Lung (tissue), 12 donors: ENCODE measurements around the gene FHIP1B. TPM values are rescaled to one million over a fixed set of nuclear protein-coding genes. Genes with fewer than 3 reads are reported as not detected.
A peak's percentile ranks its signal among the peaks of the same experiment; 100 is the strongest.

Experiments
- ATAC-seq: fragments of 200-7000 bp; cut with Tn5 transposase; one replicate; pipeline ENCODE4 v1.9.1; 2020; ENCODE audit warnings: moderate number of reproducible peaks; ENCODE audit not compliant: insufficient read depth, low FRiP score
- DNase-seq, 3 donors: peaks; one replicate each; pipeline ENCODE4 v3.0.0-alpha.2; 2013 to 2017
- H3K27ac ChIP-seq, 2 donors: one replicate each; pipeline ENCODE4 v1.5.1; 2013; ENCODE audit warnings: mild to moderate bottlenecking in 2 of 2, moderate library complexity in 2 of 2, control low read depth in 1 of 2, inconsistent platforms in 1 of 2, low read depth in 1 of 2, low read length in 1 of 2
- H3K27me3 ChIP-seq, 3 donors: one replicate each; pipeline ENCODE4 v1.5.1; 2013; ENCODE audit warnings: low read length in 2 of 3; ENCODE audit not compliant: control insufficient read depth in 3 of 3, insufficient read depth in 3 of 3
- H3K36me3 ChIP-seq, 4 donors: one replicate each; pipeline ENCODE4 v1.5.1; 2013; ENCODE audit warnings: low read length in 4 of 4, mild to moderate bottlenecking in 1 of 4, moderate library complexity in 1 of 4; ENCODE audit not compliant: control insufficient read depth in 4 of 4, insufficient read depth in 4 of 4
- H3K4me1 ChIP-seq, 5 donors: one replicate each; pipeline ENCODE4 v1.5.1; 2013; ENCODE audit warnings: low read length in 5 of 5, mild to moderate bottlenecking in 2 of 5, moderate library complexity in 1 of 5; ENCODE audit not compliant: control insufficient read depth in 5 of 5, insufficient read depth in 5 of 5
- H3K4me3 ChIP-seq: one replicate; pipeline ENCODE4 v1.5.1; 2013; ENCODE audit warnings: mild to moderate bottlenecking, control low read depth, moderate library complexity
- H3K9ac ChIP-seq, 2 donors: one replicate each; pipeline ENCODE4 v1.5.1; 2013; ENCODE audit warnings: low read length in 2 of 2, control low read depth in 1 of 2; ENCODE audit not compliant: insufficient read depth in 1 of 2
- H3K9me3 ChIP-seq, 4 donors: one replicate each; pipeline ENCODE4 v1.5.1; 2013; ENCODE audit warnings: low read length in 3 of 4, mild to moderate bottlenecking in 1 of 4, moderate library complexity in 1 of 4; ENCODE audit not compliant: control insufficient read depth in 4 of 4, insufficient read depth in 3 of 4
- WGBS, 2 donors: extraction: QIAGEN DNeasy Blood & Tissue Kit; methylation state at CpG; one replicate each; pipeline ENCODE4 v1.1.7; 2013; 5-methylcytosine and 5-hydroxymethylcytosine counted together
- polyA plus RNA-seq, 2 donors: library from polyadenylated mRNA; stranded (reverse); fragments of 200-250 nt; gene quantifications; one replicate each; pipeline ENCODE4 v1.2.1, GENCODE V29; 2013
- total RNA-seq, 2 donors: library from RNA; depleted of rRNA in 1 of 2; stranded (reverse); fragments of >200 nt in 1 of 2; gene quantifications; one replicate each; pipeline ENCODE4 v1.2.1, GENCODE V29; 2014 to 2021
- TF ChIP-seq, protein P1 (sequence below): IDR thresholded peaks from 2 replicates; pipeline ENCODE4 v1.5.1; 2012; ENCODE audit warnings: mild to moderate bottlenecking; ENCODE audit errors: control extremely low read depth, extremely low read depth
- donor health status: control.
- donor health status: control.
- donor health status: Bipolar disorder and iron deficiency.
- donor health status: healthy.
- donor health status: DM: yes; HTN: yes; CAD: no.

Gene FHIP1B
- total and polyA plus RNA-seq, 4 donors = 40.9 to 43.4 (median 41.8) TPM

DNA sequence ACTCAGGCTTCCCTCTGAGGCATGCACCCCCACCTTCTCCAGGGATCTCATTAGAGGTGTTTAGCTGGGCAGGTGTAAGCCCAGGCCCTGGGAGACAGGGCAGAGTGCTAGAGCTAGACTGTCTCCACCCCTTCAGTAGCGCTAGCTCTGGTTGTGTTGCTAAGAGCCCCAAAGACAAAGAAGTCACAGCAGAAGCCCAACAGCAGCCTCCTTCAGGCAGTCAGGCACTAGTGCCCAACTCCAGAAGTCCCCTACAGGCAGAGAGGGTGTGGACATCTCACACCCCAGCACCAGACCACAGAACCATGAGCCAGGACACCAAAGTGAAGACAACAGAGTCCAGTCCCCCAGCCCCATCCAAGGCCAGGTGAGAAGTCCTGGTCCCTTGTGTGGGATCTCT lies 4.5 kb upstream of the FHIP1B start, which contains the start of gene CNGA4:
Gene CNGA4 (plus strand): TSS at position 188 of the 400 bp plus-strand sequence. CDS start 118 bp downstream, at position 306.
- no peaks in the 10 kb centered on the region for H3K9me3 ChIP-seq
- ATAC-seq (no peak), DNase-seq (no peak)

DNA sequence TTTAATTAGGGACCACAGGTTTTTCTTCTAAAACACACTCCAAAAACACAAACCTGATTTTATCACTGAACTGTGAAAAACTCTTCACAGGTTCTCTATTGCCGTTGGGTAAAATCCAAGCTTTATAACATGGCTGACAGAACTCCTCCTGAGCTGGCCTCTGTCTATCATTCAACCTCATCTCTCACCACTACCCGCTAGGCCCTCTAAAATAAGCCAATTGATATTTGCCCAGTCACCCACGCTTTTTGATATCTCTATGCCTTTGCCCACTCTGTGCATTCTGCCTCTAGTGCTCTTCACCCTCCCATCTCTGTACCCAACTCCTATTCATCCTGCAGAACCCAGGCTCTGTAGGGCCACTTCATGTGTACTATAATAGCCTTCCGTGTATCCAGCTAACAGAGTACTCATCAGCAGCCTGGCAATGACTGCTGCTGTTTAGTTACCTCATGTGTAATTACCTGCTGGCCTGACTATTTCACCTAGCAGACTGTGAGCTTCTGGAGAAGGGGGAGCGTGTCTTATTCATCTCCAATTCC lies 3.4 kb upstream of the FHIP1B start:
- no peaks in the 10 kb centered on the region for H3K36me3 ChIP-seq
- TF ChIP-seq, protein P1, sequence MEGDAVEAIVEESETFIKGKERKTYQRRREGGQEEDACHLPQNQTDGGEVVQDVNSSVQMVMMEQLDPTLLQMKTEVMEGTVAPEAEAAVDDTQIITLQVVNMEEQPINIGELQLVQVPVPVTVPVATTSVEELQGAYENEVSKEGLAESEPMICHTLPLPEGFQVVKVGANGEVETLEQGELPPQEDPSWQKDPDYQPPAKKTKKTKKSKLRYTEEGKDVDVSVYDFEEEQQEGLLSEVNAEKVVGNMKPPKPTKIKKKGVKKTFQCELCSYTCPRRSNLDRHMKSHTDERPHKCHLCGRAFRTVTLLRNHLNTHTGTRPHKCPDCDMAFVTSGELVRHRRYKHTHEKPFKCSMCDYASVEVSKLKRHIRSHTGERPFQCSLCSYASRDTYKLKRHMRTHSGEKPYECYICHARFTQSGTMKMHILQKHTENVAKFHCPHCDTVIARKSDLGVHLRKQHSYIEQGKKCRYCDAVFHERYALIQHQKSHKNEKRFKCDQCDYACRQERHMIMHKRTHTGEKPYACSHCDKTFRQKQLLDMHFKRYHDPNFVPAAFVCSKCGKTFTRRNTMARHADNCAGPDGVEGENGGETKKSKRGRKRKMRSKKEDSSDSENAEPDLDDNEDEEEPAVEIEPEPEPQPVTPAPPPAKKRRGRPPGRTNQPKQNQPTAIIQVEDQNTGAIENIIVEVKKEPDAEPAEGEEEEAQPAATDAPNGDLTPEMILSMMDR = no peak
- no peak overlapping the region for H3K9ac ChIP-seq
- no peak for ATAC-seq
- H3K27ac ChIP-seq = no peak overlapping the region
- no peaks in the 10 kb centered on the region for H3K9me3 ChIP-seq
- 90 to 91% methylated on average over 5 of the region's 5 CpGs for WGBS, 2 donors
- DNase-seq = no peak
- H3K4me1 ChIP-seq = peaks cover 0 to 10% (median 6%) of the 10 kb centered on the region in 5 donors
- H3K27me3 ChIP-seq = no peaks in the 10 kb centered on the region
- no peak overlapping the region for H3K4me3 ChIP-seq

More for the DNA sequence above, 4.5 kb upstream of the FHIP1B start, which contains the start of gene CNGA4:
- no peak within 1 kb of the TSS for H3K27ac ChIP-seq
- no peak within 1 kb of the TSS for H3K9ac ChIP-seq
- 93 to 96% methylated on average over 1 of the region's 1 CpG for WGBS, 2 donors
- no peaks in the 10 kb centered on the region for H3K27me3 ChIP-seq
- no peak within 1 kb of the TSS for H3K4me3 ChIP-seq
- TF ChIP-seq, protein P1 = no peak
- no peaks in the 10 kb centered on the region for H3K36me3 ChIP-seq
- peaks cover 0 to 5% (median under 1%) of the 10 kb centered on the region in 5 donors for H3K4me1 ChIP-seq

DNA sequence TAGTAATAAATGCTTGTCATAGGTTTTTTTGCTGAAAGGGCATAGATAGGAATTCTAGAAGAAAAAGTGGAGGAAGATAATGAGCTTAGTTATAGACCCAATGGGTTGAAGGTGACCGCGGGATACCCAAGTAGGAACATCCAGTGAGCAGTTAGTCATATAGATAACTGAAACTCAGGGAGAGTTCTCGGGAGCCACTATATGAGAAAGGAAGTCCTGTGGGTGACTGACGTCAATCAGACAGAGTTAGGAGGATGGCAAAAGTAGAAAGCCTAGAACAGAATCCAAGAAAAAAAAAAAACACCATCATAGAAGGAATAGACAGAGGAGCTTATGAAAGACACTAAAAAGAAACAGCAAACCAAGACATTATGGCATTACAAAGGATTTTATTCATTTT lies 2.8 kb upstream of the FHIP1B start:
- Histone ChIP-seq H3K27me3 (no peaks in the 10 kb centered on the region), H3K27ac (no peak overlapping the region), H3K4me1 (peaks cover 0 to 10% (median 6%) of the 10 kb centered on the region in 5 donors), H3K9ac (no peak overlapping the region), H3K9me3 (no peaks in the 10 kb centered on the region), H3K36me3 (no peaks in the 10 kb centered on the region), H3K4me3 (no peak overlapping the region)
- whole genome bisulfite sequencing, 2 donors = 68 to 76% methylated on average over 4 of the region's 4 CpGs
- ATAC-seq = no peak
- DNase-seq = no peak
- TF ChIP-seq, protein P1 = no peak

DNA sequence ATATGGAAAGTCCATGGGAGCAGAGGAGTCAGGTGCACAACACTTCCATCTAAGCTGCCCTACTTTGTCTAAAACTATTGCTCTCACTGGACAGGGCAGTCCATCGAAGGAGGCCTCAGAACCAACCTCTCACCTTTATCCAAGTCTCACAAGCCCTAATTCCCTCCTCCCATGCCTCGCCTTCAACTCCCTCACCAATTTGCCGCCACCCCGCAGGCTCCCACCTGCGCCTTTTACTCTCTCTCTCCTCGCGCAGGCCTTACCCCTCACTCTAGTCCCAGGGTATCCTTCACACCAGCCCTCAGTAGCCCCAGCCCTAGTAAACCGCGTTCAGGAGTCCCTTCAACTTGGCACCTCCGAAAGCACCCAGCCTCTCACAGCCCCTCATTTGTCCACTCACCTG lies 451 bp downstream of the FHIP1B start:
- H3K9ac ChIP-seq = peak overlapping the region; percentile 52 to 80
- DNase-seq (no peak), ATAC-seq (no peak)
- TF ChIP-seq, protein P1 = no peak
- H3K27me3 ChIP-seq = no peaks in the 10 kb centered on the region
- no peaks in the 10 kb centered on the region for H3K9me3 ChIP-seq
- H3K4me3 ChIP-seq = peak overlapping the region; percentile 81
- peak overlapping the region; percentile 57 to 86 for H3K27ac ChIP-seq
- 2% methylated on average over 10 of the region's 10 CpGs for WGBS, 2 donors
- H3K4me1 ChIP-seq = peaks cover 0 to 12% (median 6%) of the 10 kb centered on the region in 5 donors
- H3K36me3 ChIP-seq = no peaks in the 10 kb centered on the region
